Measurements from ENCODE around the gene SCT.
A peak's percentile ranks its signal among the peaks of the same experiment; 100 is the strongest.

The SCT gene

DNA sequence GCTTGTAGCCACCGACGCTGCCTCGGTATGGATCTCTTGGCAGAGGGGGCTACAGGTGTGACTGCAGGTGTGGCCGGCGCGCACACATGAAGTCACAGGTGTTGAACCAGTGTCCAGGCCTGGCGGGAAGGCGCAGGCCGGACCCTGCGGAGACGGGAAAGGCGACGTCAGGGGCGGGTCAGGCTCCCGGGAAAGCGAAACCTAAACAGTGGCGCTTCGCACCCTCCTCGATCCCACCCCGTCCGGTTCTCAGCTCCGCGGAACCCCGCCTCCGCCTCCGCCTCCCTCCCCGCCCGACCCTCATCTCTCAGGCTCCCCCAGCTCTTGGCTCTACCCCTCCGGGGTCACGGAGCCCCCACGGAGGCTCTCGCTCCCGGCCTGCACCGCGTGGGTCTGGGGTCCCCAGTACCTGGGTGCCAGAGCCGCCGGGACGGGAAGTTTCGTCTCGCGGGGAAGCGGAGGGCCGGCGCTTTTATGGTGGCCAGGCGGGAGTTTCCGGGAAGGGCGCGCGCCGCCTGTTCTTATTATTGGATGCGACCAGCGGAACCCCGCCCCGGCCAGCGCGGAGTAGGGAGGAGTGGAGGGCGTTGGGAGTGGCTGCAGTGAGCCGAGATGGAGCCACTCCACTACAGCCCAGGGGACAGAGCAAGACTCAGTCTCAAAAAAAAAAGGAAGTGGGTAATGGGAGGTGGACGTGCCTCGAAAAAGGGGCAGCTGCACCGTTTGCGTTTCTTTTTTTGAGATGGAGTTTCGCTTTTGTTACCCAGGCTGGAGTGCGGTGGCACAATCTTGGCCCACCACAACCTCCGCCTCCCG lies 11.3 kb downstream of the SCT start, which contains the start of gene IRF7:
Gene IRF7, minus strand, starts transcription at position 447 of the 816 bp plus-strand sequence. CDS start 586 bp downstream, outside the sequence.
- Histone ChIP-seq H3K4me3 (ENCODE audit: low read length) (peak within 1 kb of the TSS; percentile 79; the same call in 1 of the 2 replicates), H3K27ac (ENCODE audit: low read length) (no peak within 1 kb of the TSS), H3K36me3 (ENCODE audit: control insufficient read depth, insufficient read depth, low read length) (peaks cover 14% of the 10 kb centered on the region), H3K9me3 (ENCODE audit: control insufficient read depth, insufficient read depth, low read length) (no peaks in the 10 kb centered on the region), H3K4me1 (ENCODE audit: control insufficient read depth, insufficient read depth, low read length) (peaks cover 3% of the 10 kb centered on the region; the same call in 1 of the 2 replicates), H3K27me3 (ENCODE audit: control insufficient read depth, insufficient read depth, low read length) (no peaks in the 10 kb centered on the region)
- no CpG with 5 or more reads among the region's 66 CpGs for WGBS (ENCODE audit: insufficient coverage, insufficient read length)
- DNase-seq (ENCODE audit: low read depth, low spot score): no peak

DNA sequence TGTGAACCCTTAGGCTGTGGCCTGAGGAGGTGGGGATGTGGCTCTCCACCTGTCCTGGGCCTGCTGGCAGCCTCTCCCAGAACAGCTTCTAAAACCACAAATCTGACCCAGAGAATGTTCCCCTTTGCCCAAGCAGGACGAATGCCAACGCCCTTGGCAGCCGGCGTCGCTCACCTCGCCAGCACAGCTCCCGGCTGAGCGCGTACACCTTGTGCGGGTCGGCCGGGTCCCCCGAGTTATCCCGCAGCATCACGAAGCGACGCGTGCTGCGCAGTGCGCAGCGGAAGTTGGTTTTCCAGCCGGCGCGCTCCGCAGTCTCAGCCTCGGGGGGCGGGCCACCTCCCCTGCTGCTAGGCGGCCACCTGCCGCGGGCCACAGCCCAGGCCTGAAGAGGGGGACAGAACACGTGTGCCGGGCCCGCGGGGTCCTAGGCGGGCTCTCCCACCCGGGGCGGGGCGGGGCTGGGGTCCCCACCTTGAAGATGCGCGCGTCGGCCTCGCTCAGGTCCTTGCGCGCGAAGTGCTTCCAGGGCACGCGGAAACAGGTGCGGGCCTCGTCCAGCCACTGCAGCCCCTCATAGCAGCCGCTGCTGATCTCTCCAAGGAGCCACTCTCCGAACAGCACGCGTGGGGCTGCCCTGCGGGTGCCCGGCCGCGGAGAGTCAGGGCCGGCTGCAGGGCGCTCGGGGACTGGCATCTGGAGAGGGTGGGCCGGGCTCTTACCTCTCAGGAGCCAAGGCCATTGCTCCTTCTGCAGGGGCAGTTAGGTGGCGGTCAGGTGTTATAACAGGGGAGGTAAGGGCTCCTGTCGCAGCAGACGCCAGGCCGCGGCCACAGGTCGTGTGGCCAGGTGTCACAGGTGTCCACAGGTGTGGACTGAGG lies 12.1 kb downstream of the SCT start:
- no CpG with 5 or more reads among the region's 68 CpGs for WGBS (ENCODE audit: insufficient coverage, insufficient read length)
- Histone ChIP-seq H3K36me3 (ENCODE audit: control insufficient read depth, insufficient read depth, low read length) (peaks cover 22% of the 10 kb centered on the region), H3K27ac (ENCODE audit: low read length) (no peak overlapping the region), H3K4me1 (ENCODE audit: control insufficient read depth, insufficient read depth, low read length) (peaks cover 3% of the 10 kb centered on the region; the same call in 1 of the 2 replicates), H3K27me3 (ENCODE audit: control insufficient read depth, insufficient read depth, low read length) (no peaks in the 10 kb centered on the region), H3K4me3 (ENCODE audit: low read length) (peak overlapping the region; percentile 79; the same call in 1 of the 2 replicates), H3K9me3 (ENCODE audit: control insufficient read depth, insufficient read depth, low read length) (no peaks in the 10 kb centered on the region)
- no peak for DNase-seq (ENCODE audit: low read depth, low spot score)

DNA sequence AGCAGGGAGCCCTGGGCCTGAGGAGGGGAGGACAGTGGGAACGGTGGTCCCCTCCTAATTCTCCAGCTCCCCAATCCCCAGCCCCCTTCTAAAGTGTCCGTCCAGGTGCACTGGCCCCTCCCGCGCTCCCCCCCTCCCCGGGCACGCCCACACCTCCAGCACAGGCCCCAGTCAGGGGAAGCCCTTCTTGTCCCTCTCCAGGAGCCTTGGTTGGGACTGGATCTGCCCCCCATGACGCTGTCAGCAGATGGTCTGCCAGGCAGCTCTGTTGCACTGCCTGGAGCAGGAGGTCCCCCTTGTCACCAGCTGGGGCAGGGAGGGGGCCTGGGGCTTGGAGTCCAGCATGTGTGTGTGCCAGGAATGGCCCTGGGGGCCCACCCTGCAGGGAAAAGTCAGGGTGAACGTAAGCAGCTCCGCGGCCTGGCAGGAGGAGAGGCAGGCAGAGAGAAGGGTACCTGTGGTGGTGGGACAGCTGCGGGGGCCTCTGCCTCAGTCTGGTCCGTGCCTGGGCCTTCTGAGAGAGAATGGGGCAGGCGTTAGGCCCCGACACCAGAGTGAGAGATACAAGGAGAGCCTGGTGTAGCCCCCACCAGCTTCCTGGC lies 12.9 kb downstream of the SCT start:
- H3K4me3 ChIP-seq (ENCODE audit: low read length): no peak overlapping the region
- no peak for DNase-seq (ENCODE audit: low read depth, low spot score)
- H3K9me3 ChIP-seq (ENCODE audit: control insufficient read depth, insufficient read depth, low read length): no peaks in the 10 kb centered on the region
- no peaks in the 10 kb centered on the region for H3K27me3 ChIP-seq (ENCODE audit: control insufficient read depth, insufficient read depth, low read length)
- WGBS (ENCODE audit: insufficient coverage, insufficient read length): no CpG with 5 or more reads among the region's 14 CpGs
- peaks cover 3% of the 10 kb centered on the region; the same call in 1 of the 2 replicates for H3K4me1 ChIP-seq (ENCODE audit: control insufficient read depth, insufficient read depth, low read length)
- H3K36me3 ChIP-seq (ENCODE audit: control insufficient read depth, insufficient read depth, low read length): peaks cover 29% of the 10 kb centered on the region
- no peak overlapping the region for H3K27ac ChIP-seq (ENCODE audit: low read length)

DNA sequence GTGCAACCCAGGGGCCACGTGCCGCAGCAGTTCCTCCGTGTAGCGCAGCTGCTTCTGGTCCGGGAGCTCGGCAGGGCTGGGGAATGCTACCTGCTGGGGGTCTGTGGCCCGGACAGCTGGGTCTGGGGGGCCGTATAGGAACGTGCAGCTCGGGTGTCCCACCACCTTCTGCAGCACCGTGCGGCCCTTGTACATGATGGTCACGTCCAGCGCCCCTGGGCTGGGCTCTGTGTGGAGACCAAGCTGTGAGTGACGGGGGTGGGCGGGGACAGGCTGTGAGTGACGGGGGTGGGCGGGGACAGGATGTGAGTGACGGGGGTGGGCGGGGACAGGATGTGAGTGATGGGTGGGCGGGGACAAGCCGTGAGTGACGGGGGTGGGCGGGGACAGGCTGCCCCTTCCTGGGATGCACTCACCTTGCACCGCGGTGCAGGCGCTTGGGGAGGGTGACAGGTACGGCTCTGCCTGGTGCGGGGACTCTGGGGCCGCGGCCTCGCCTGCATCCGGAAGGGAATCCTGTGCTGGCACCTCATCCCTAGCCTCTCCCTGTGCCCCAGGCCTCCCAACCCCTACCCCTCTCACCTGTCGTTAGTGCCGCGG lies 13.5 kb downstream of the SCT start:
- Histone ChIP-seq H3K4me1 (ENCODE audit: control insufficient read depth, insufficient read depth, low read length) (peaks cover 3% of the 10 kb centered on the region; the same call in 1 of the 2 replicates), H3K9me3 (ENCODE audit: control insufficient read depth, insufficient read depth, low read length) (no peaks in the 10 kb centered on the region), H3K27me3 (ENCODE audit: control insufficient read depth, insufficient read depth, low read length) (no peaks in the 10 kb centered on the region), H3K4me3 (ENCODE audit: low read length) (no peak overlapping the region), H3K27ac (ENCODE audit: low read length) (no peak overlapping the region), H3K36me3 (ENCODE audit: control insufficient read depth, insufficient read depth, low read length) (peaks cover 35% of the 10 kb centered on the region)
- WGBS (ENCODE audit: insufficient coverage, insufficient read length): no CpG with 5 or more reads among the region's 36 CpGs
- no peak for DNase-seq (ENCODE audit: low read depth, low spot score)

DNA sequence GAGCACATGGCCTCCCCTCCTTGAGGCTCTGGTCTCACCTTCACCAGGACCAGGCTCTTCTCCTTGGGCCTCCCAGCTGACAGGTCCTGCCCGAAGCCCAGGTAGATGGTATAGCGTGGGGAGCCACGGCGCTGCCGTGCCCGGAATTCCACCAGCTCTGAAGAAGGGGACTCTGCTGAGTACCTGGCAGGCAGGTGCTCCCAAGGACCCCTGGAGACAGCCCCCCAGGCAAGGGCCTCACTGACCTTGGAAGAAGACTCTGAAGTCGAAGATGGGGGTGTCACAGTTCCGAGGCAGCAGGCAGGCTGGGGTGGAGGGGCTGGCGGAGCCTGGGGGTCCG lies 14.1 kb downstream of the SCT start:
- Histone ChIP-seq H3K36me3 (ENCODE audit: control insufficient read depth, insufficient read depth, low read length) (peaks cover 41% of the 10 kb centered on the region), H3K4me1 (ENCODE audit: control insufficient read depth, insufficient read depth, low read length) (peaks cover 3% of the 10 kb centered on the region; the same call in 1 of the 2 replicates), H3K9me3 (ENCODE audit: control insufficient read depth, insufficient read depth, low read length) (no peaks in the 10 kb centered on the region), H3K4me3 (ENCODE audit: low read length) (no peak overlapping the region), H3K27me3 (ENCODE audit: control insufficient read depth, insufficient read depth, low read length) (no peaks in the 10 kb centered on the region), H3K27ac (ENCODE audit: low read length) (no peak overlapping the region)
- no CpG with 5 or more reads among the region's 10 CpGs for WGBS (ENCODE audit: insufficient coverage, insufficient read length)
- DNase-seq (ENCODE audit: low read depth, low spot score): no peak

DNA sequence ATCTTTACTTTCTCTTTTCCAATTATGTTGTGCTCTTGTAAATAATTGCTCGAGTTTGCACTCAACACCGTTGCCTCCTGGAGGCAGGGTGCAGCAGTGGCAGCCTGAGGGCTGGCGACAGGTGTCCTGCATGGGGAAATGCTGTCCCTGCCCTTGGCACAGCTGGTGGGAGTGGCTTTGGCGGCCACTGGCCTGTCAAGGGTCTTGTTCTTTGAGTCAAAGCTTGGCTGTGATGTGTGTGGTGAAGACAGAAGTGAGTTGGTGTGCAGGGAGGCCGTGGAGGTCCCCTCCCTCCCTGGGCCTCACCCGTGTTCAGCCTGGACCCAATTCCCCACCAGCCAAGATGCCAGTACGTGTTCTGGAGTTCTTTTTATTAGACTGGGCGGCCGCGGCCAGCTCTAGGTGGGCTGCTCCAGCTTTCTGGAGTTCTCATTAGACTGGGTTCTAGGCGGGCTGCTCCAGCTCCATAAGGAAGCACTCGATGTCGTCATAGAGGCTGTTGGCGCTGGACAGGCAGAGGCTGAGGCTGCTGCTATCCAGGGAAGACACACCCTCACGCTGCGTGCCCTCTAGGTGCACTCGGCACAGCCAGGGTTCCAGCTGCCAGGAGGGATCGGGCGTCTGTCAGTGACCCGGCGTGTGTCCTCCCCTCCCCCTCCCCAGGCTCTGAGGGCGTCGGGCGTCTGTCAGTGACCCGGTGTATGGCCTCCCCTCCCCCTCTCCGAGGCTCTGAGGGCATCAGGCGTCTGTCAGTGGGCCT lies 14.6 kb downstream of the SCT start:
- Histone ChIP-seq H3K36me3 (ENCODE audit: control insufficient read depth, insufficient read depth, low read length) (peaks cover 46% of the 10 kb centered on the region), H3K4me3 (ENCODE audit: low read length) (no peak overlapping the region), H3K9me3 (ENCODE audit: control insufficient read depth, insufficient read depth, low read length) (no peaks in the 10 kb centered on the region), H3K4me1 (ENCODE audit: control insufficient read depth, insufficient read depth, low read length) (peaks cover 3% of the 10 kb centered on the region; the same call in 1 of the 2 replicates), H3K27me3 (ENCODE audit: control insufficient read depth, insufficient read depth, low read length) (no peaks in the 10 kb centered on the region), H3K27ac (ENCODE audit: low read length) (no peak overlapping the region)
- WGBS (ENCODE audit: insufficient coverage, insufficient read length): no CpG with 5 or more reads among the region's 27 CpGs
- DNase-seq (ENCODE audit: low read depth, low spot score): no peak

DNA sequence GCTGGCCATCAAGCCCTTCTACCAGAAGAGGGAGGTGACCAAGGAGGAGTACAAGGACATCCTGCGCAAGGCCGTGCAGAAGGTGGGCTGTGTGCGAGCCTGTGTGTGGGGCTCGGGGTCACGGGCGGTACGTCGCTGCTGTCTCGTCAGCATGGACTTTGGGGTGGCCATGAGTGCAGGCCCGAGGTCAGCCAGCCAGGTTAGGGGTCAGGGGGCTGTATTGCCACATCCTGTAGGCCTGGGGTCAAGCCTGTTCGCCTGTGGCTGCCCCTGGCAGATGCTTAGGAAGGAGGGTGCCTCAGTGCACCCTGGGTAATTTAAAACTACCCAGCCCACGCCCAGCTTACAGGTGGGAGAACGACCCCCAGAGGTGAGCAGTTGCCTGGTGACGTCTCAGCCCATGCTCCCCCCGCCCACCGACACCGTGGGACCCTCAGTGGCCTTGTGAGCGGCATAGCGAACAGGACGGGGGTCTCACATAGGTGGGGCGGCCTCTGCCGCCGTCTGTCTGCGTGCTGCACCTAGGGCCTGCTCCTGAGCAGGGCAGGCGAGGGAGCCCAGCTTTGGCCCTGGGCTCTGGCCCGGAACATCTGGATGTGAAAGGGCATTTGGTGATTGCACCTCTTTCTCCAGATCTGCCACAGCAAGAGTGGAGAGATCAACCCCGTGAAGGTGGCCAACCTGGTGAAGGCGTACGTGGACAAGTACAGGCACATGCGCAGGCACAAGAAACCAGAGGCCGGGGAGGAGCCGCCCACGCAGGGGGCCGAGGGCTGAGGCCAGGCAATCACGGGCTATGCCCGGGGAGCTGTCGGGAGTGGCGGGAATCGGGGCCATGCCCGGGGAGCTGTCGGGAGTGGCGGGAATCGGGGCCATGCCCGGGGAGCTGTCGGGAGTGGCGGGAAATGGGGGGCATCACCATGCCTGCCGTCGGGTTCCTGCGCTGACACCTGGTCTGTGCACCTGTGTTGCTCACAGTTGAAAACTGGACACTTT lies 15.7 kb downstream of the SCT start:
- Histone ChIP-seq H3K9me3 (ENCODE audit: control insufficient read depth, insufficient read depth, low read length) (no peaks in the 10 kb centered on the region), H3K36me3 (ENCODE audit: control insufficient read depth, insufficient read depth, low read length) (peaks cover 56% of the 10 kb centered on the region)

DNA sequence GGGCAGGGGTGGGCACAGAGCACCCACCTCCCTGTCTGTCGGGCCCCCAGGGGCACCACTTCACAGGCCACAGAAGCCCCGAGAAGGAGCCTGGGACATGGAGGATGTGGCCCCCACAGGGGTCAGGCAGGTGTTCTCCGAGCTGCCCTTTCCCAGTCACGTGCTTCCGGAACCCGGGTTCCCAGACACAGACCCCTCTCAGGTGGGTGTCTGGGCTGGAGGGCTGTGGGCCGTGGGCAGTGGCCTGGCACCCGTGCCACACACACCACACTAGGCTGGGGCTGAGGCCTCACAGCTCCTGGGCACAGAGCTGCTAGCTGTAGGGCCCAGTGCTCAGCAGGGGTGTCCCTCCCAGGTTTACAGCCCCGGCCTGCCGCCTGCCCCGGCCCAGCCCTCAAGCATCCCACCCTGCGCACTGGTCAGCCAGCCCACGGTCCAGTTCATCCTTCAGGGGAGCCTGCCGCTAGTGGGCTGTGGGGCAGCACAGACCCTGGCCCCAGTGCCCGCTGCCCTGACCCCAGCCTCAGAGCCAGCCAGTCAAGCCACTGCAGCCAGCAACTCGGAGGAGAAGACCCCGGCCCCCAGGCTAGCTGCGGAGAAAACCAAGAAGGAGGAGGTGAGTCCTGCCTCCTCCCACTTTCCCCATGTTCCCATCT lies 16.7 kb downstream of the SCT start:
- no peak for DNase-seq (ENCODE audit: low read depth, low spot score)
- Histone ChIP-seq H3K36me3 (ENCODE audit: control insufficient read depth, insufficient read depth, low read length) (peaks cover 66% of the 10 kb centered on the region), H3K4me3 (ENCODE audit: low read length) (no peak overlapping the region), H3K9me3 (ENCODE audit: control insufficient read depth, insufficient read depth, low read length) (no peaks in the 10 kb centered on the region), H3K27me3 (ENCODE audit: control insufficient read depth, insufficient read depth, low read length) (no peaks in the 10 kb centered on the region), H3K27ac (ENCODE audit: low read length) (no peak overlapping the region), H3K4me1 (ENCODE audit: control insufficient read depth, insufficient read depth, low read length) (peaks cover 1% of the 10 kb centered on the region; the same call in 1 of the 2 replicates)
- no CpG with 5 or more reads among the region's 18 CpGs for WGBS (ENCODE audit: insufficient coverage, insufficient read length)

More for the DNA sequence above, 15.7 kb downstream of the SCT start:
- no peak for DNase-seq (ENCODE audit: low read depth, low spot score)
- H3K4me3 ChIP-seq (ENCODE audit: low read length): no peak overlapping the region
- H3K4me1 ChIP-seq (ENCODE audit: control insufficient read depth, insufficient read depth, low read length): peaks cover 3% of the 10 kb centered on the region; the same call in 1 of the 2 replicates
- no peak overlapping the region for H3K27ac ChIP-seq (ENCODE audit: low read length)
- WGBS (ENCODE audit: insufficient coverage, insufficient read length): no CpG with 5 or more reads among the region's 49 CpGs
- no peaks in the 10 kb centered on the region for H3K27me3 ChIP-seq (ENCODE audit: control insufficient read depth, insufficient read depth, low read length)

Measured in iPS DF 6.9 (cell line).